H9 (cell line): ENCODE results near the gene UST. TPM values are rescaled to one million over a fixed set of nuclear protein-coding genes. Genes with fewer than 3 reads are reported as not detected.

Experiments used
- DNase-seq: peaks from one replicate; pipeline ENCODE4 v3.0.0-alpha.2; 2017
- H2AFZ ChIP-seq: one replicate; pipeline ENCODE4 v1.6.1; 2013; ENCODE audit warnings: mild to moderate bottlenecking, low read length, control low read depth, moderate library complexity
- H2AK5ac ChIP-seq: 2 replicates; pipeline ENCODE4 v1.6.1; 2013; ENCODE audit warnings: low read length, control low read depth, mixed read lengths; ENCODE audit not compliant: insufficient read length
- H2BK120ac ChIP-seq: one replicate; pipeline ENCODE4 v1.6.1; 2013; ENCODE audit warnings: low read depth, mild to moderate bottlenecking, low read length, control low read depth, inconsistent platforms; ENCODE audit not compliant: poor library complexity, severe bottlenecking
- H2BK12ac ChIP-seq: 2 replicates; pipeline ENCODE4 v1.6.1; 2013; ENCODE audit warnings: low read length, control low read depth, mixed read lengths, low read depth; ENCODE audit not compliant: insufficient read length
- H2BK15ac ChIP-seq: 2 replicates; pipeline ENCODE4 v1.6.1; 2013; ENCODE audit warnings: low read depth, low read length, control low read depth
- H2BK20ac ChIP-seq: one replicate; pipeline ENCODE4 v1.6.1; 2013; ENCODE audit warnings: low read depth, mild to moderate bottlenecking, low read length, control low read depth, inconsistent platforms; ENCODE audit not compliant: poor library complexity, severe bottlenecking
- H2BK5ac ChIP-seq: 2 replicates; pipeline ENCODE4 v1.6.1; 2013; ENCODE audit warnings: low read length, control low read depth, mixed read lengths; ENCODE audit not compliant: insufficient read length
- H3K14ac ChIP-seq: 2 replicates; pipeline ENCODE4 v1.6.1; 2013; ENCODE audit warnings: low read length, control low read depth; ENCODE audit not compliant: insufficient read depth
- H3K18ac ChIP-seq: 2 replicates; pipeline ENCODE4 v1.6.1; 2013; ENCODE audit warnings: low read depth, mild to moderate bottlenecking, mixed read lengths, low read length, control low read depth; ENCODE audit not compliant: insufficient read length
- H3K23ac ChIP-seq: 2 replicates; pipeline ENCODE4 v1.6.1; 2013; ENCODE audit warnings: low read length, control low read depth, mixed read lengths, low read depth; ENCODE audit not compliant: insufficient read length
- H3K23me2 ChIP-seq: 2 replicates; pipeline ENCODE4 v1.6.1; 2013; ENCODE audit warnings: low read depth, mild to moderate bottlenecking, mixed read lengths, low read length, control low read depth; ENCODE audit not compliant: insufficient read length, poor library complexity, severe bottlenecking
- H3K27ac ChIP-seq: 2 replicates; pipeline ENCODE4 v1.5.1; 2013; ENCODE audit warnings: low read length, control low read depth, mixed read lengths, low read depth; ENCODE audit not compliant: insufficient read length
- H3K27me3 ChIP-seq: 2 replicates; pipeline ENCODE4 v1.6.1; 2013; ENCODE audit warnings: low read length, control low read depth, inconsistent platforms; ENCODE audit not compliant: insufficient read depth
- H3K4ac ChIP-seq: 2 replicates; pipeline ENCODE4 v1.6.1; 2013; ENCODE audit warnings: low read depth, mild to moderate bottlenecking, control low read depth, inconsistent platforms, low read length, moderate library complexity
- H3K4me1 ChIP-seq: 2 replicates; pipeline ENCODE4 v1.6.1; 2013; ENCODE audit warnings: low read length, control low read depth, inconsistent platforms; ENCODE audit not compliant: insufficient read depth
- H3K4me2 ChIP-seq: 2 replicates; pipeline ENCODE4 v1.6.1; 2013; ENCODE audit warnings: low read length, control low read depth, mixed read lengths; ENCODE audit not compliant: insufficient read length, insufficient read depth
- H3K56ac ChIP-seq: 2 replicates; pipeline ENCODE4 v1.6.1; 2013; ENCODE audit warnings: low read depth, mild to moderate bottlenecking, mixed read lengths, low read length, control low read depth; ENCODE audit not compliant: insufficient read length
- H3K79me1 ChIP-seq: 2 replicates; pipeline ENCODE4 v1.6.1; 2013; ENCODE audit warnings: low read depth, mild to moderate bottlenecking, moderate library complexity, low read length, control low read depth, inconsistent platforms; ENCODE audit not compliant: insufficient read depth, poor library complexity, severe bottlenecking
- H3K79me2 ChIP-seq: 2 replicates; pipeline ENCODE4 v1.6.1; 2013; ENCODE audit warnings: low read length, control low read depth, inconsistent platforms; ENCODE audit not compliant: insufficient read depth
- H3K9ac ChIP-seq: 2 replicates; pipeline ENCODE4 v1.6.1; 2013; ENCODE audit warnings: low read length, control low read depth, mixed read lengths; ENCODE audit not compliant: insufficient read length; ENCODE audit errors: extremely low read depth
- H3K9me3 ChIP-seq: one replicate; pipeline ENCODE4 v1.6.1; 2013; ENCODE audit warnings: low read depth, low read length, inconsistent platforms; ENCODE audit not compliant: control insufficient read depth
- H3T11ph ChIP-seq: one replicate; pipeline ENCODE4 v1.6.1; 2013; ENCODE audit warnings: mild to moderate bottlenecking, low read length, control low read depth, inconsistent platforms
- H4K20me1 ChIP-seq: one replicate; pipeline ENCODE4 v1.6.1; 2013; ENCODE audit not compliant: control insufficient read depth, insufficient read length, insufficient read depth
- H4K5ac ChIP-seq: 2 replicates; pipeline ENCODE4 v1.6.1; 2013; ENCODE audit warnings: low read depth, mild to moderate bottlenecking, mixed read lengths, low read length, control low read depth; ENCODE audit not compliant: insufficient read length
- H4K8ac ChIP-seq: replicated peaks from 2 replicates; pipeline ENCODE4 v1.6.1; 2013; ENCODE audit warnings: low read length, control low read depth, mixed read lengths, low read depth; ENCODE audit not compliant: insufficient read length
- H4K91ac ChIP-seq: 2 replicates; pipeline ENCODE4 v1.6.1; 2013; ENCODE audit warnings: low read depth, mild to moderate bottlenecking, moderate library complexity, mixed read lengths, low read length, control low read depth; ENCODE audit not compliant: insufficient read length
- H3K27ac Mint-ChIP-seq, 3 experiments: 2 replicates in 2 of 3; 3 replicates in 1 of 3; pipeline ENCODE4 v1.8.0; 2020 to 2021; ENCODE audit warnings: mixed read lengths in 3 of 3, mild to moderate bottlenecking in 1 of 3, moderate library complexity in 1 of 3
- H3K27me3 Mint-ChIP-seq: 2 replicates; pipeline ENCODE4 v1.8.0; 2021; ENCODE audit warnings: low read depth, mild to moderate bottlenecking, moderate library complexity, mixed read lengths
- H3K36me3 Mint-ChIP-seq, 3 experiments: 2 replicates in 2 of 3; 3 replicates in 1 of 3; pipeline ENCODE4 v1.8.0; 2020 to 2021; ENCODE audit warnings: low read depth in 3 of 3, mixed read lengths in 3 of 3; ENCODE audit not compliant: insufficient read depth in 1 of 3
- H3K4me1 Mint-ChIP-seq, 2 experiments: 2 replicates each; pipeline ENCODE4 v1.8.0; 2020; ENCODE audit warnings: mixed read lengths in 2 of 2
- H3K4me3 Mint-ChIP-seq, 2 experiments: 2 replicates in 1 of 2; 3 replicates in 1 of 2; pipeline ENCODE4 v1.8.0; 2020 to 2021; ENCODE audit warnings: mild to moderate bottlenecking in 2 of 2, mixed read lengths in 2 of 2, moderate library complexity in 1 of 2
- H3K9me3 Mint-ChIP-seq, 2 experiments: 2 replicates in 1 of 2; 3 replicates in 1 of 2; pipeline ENCODE4 v1.8.0; 2020; ENCODE audit warnings: mild to moderate bottlenecking in 2 of 2, mixed read lengths in 2 of 2, moderate library complexity in 1 of 2
- CTCF ChIP-seq: fragments of 200-600 bp; sonication (generic); conservative IDR thresholded peaks from 3 replicates; pipeline ENCODE4 v1.8.0; 2021; ENCODE audit warnings: antibody characterized with exemption, mild to moderate bottlenecking
- WGBS: extraction: QIAGEN DNeasy Blood & Tissue Kit; methylation state at CpG from one replicate; pipeline ENCODE4 v1.1.7; 2013; ENCODE audit warnings: missing lambda C conversion rate, low lambda C conversion rate, mixed read lengths; ENCODE audit not compliant: insufficient read length; ENCODE audit errors: extremely low coverage; 5-methylcytosine and 5-hydroxymethylcytosine counted together
- total RNA-seq: library from RNA; stranded (reverse); gene quantifications from 2 replicates; pipeline ENCODE4 v1.2.1, GENCODE V29; 2021

UST gene
- total RNA-seq, 1 experiment from 2014 or later: 14.4 TPM

GRCh38 chr6:148951662-148952061, 204.8 kb downstream of the UST start:
- no peak overlapping the region for H2AFZ ChIP-seq
- no peak overlapping the region for H3K18ac ChIP-seq
- no peak overlapping the region for H4K5ac ChIP-seq
- H3K4ac ChIP-seq: no peak overlapping the region
- H3K4me1 ChIP-seq: peaks cover 12% of the 10 kb centered on the region; the same call in 1 of the 2 replicates
- no peak overlapping the region for H2AK5ac ChIP-seq
- H3K9ac ChIP-seq: no peak overlapping the region
- no peaks in the 10 kb centered on the region for H3K23me2 ChIP-seq
- WGBS: no CpG with 5 or more reads among the region's 6 CpGs
- no peak overlapping the region for H2BK120ac ChIP-seq
- no peaks in the 10 kb centered on the region for H3K9me3 ChIP-seq
- H4K91ac ChIP-seq: no peak overlapping the region
- no peak for DNase-seq
- no peak overlapping the region for H3K27ac ChIP-seq
- peaks cover 3% of the 10 kb centered on the region for H3K79me1 ChIP-seq
- no peaks in the 10 kb centered on the region for H3K27me3 ChIP-seq
- Mint-ChIP-seq H3K4me3 (no peak overlapping the region), H3K36me3 (peaks cover 15 to 20% (median 18%) of the 10 kb centered on the region in 3 experiments), H3K27ac (no peak overlapping the region), H3K27me3 (no peaks in the 10 kb centered on the region), H3K4me1 (peaks cover 20 to 23% of the 10 kb centered on the region in 2 experiments), H3K9me3 (peaks cover 8 to 9% of the 10 kb centered on the region in 2 experiments)
- H3K4me2 ChIP-seq: no peak overlapping the region
- H3K56ac ChIP-seq: no peak overlapping the region
- H2BK15ac ChIP-seq: no peak overlapping the region
- H3T11ph ChIP-seq: no peak overlapping the region
- no peak for TF ChIP-seq CTCF
- H3K14ac ChIP-seq: no peak overlapping the region
- no peak overlapping the region for H4K8ac ChIP-seq
- no peak overlapping the region for H2BK5ac ChIP-seq
- H3K23ac ChIP-seq: no peak overlapping the region
- no peaks in the 10 kb centered on the region; the same call in 1 of the 2 replicates for H3K79me2 ChIP-seq
- no peak overlapping the region for H2BK12ac ChIP-seq
- H2BK20ac ChIP-seq: no peak overlapping the region
- H4K20me1 ChIP-seq: no peaks in the 10 kb centered on the region
